Fibroblast of lung (primary cell): ENCODE results near the gene FAM20C. TPM values are rescaled to one million over a fixed set of nuclear protein-coding genes. Genes with fewer than 3 reads are reported as not detected.

ENCODE experiments used
- DNase-seq, 2 donors: peaks; one replicate each; pipeline versions ENCODE4 v3.0.0 to v3.0.0-alpha.2; 2010; ENCODE audit warnings: low read depth in 2 of 2
- H2AFZ ChIP-seq: 2 replicates; pipeline ENCODE4 v1.5.1; 2012; ENCODE audit warnings: low read length, control low read depth, inconsistent platforms
- H3K27ac ChIP-seq: 2 replicates; pipeline ENCODE4 v1.5.1; 2011; ENCODE audit warnings: low read length, control low read depth; ENCODE audit not compliant: insufficient read depth
- H3K27me3 ChIP-seq: 2 replicates; pipeline ENCODE4 v1.5.1; 2011; ENCODE audit warnings: mild to moderate bottlenecking, low read length; ENCODE audit not compliant: control insufficient read depth, insufficient read depth
- H3K36me3 ChIP-seq: 2 replicates; pipeline ENCODE4 v1.5.1; 2011; ENCODE audit warnings: low read length; ENCODE audit not compliant: control insufficient read depth, insufficient read depth
- H3K4me1 ChIP-seq: 2 replicates; pipeline ENCODE4 v1.5.1; 2011; ENCODE audit warnings: low read length; ENCODE audit not compliant: control insufficient read depth, insufficient read depth; ENCODE audit errors: extremely low read depth
- H3K4me2 ChIP-seq: 2 replicates; pipeline ENCODE4 v1.5.1; 2011; ENCODE audit warnings: low read length, control low read depth; ENCODE audit not compliant: insufficient read depth; ENCODE audit errors: extremely low read depth
- H3K4me3 ChIP-seq, 4 experiments: fragments of 200-600 bp in 1 of 4; sonication (generic) in 1 of 4; replicated peaks in 1 of 4; 2 replicates each; pipeline ENCODE4 v1.5.1; 2011 to 2016; ENCODE audit warnings: low read length in 4 of 4, low read depth in 3 of 4, mild to moderate bottlenecking in 3 of 4, control low read depth in 2 of 4, inconsistent platforms in 1 of 4, mixed read lengths in 1 of 4; ENCODE audit not compliant: insufficient read depth in 1 of 4; ENCODE audit errors: control extremely low read depth in 1 of 4
- H3K79me2 ChIP-seq: 2 replicates; pipeline ENCODE4 v1.5.1; 2012; ENCODE audit warnings: mild to moderate bottlenecking, low read length, inconsistent platforms; ENCODE audit not compliant: control insufficient read depth, insufficient read depth
- H3K9ac ChIP-seq: 2 replicates; pipeline ENCODE4 v1.5.1; 2011; ENCODE audit warnings: mild to moderate bottlenecking, low read length, control low read depth; ENCODE audit not compliant: insufficient read depth
- H3K9me3 ChIP-seq: 2 replicates; pipeline ENCODE4 v1.5.1; 2012; ENCODE audit warnings: low read depth, low read length; ENCODE audit not compliant: control insufficient read depth, insufficient read depth
- H4K20me1 ChIP-seq: 2 replicates; pipeline ENCODE4 v1.5.1; 2011; ENCODE audit warnings: low read length; ENCODE audit not compliant: control insufficient read depth, insufficient read depth; ENCODE audit errors: extremely low read depth
- EZH2 ChIP-seq: IDR thresholded peaks from 2 replicates; pipeline ENCODE4 v1.5.1; 2012; ENCODE audit warnings: low read length, control low read depth, mild to moderate bottlenecking; ENCODE audit errors: missing control alignments
- polyA plus RNA-seq, 2 donors: library from polyadenylated mRNA; depleted of rRNA in 1 of 2; stranded (reverse) in 1 of 2; unstranded in 1 of 2; fragments of >200 nt; gene quantifications; 2 replicates each; pipeline ENCODE4 v1.2.1, GENCODE V29; 2011 to 2012; ENCODE audit warnings: missing spikeins in 1 of 2
- total RNA-seq: library from RNA; depleted of rRNA; stranded (reverse); fragments of >200 nt; gene quantifications from 2 replicates; pipeline ENCODE4 v1.2.1, GENCODE V29; 2014
- TF ChIP-seq, protein P1 (sequence below), 2 donors: IDR thresholded peaks in 1 of 2; conservative IDR thresholded peaks in 1 of 2; 1 replicate in 1 of 2; 2 replicates in 1 of 2; pipeline ENCODE4 v1.5.1; 2011 to 2012; ENCODE audit warnings: low read length in 2 of 2, control low read depth in 1 of 2, inconsistent platforms in 1 of 2, low read depth in 1 of 2, mild to moderate bottlenecking in 1 of 2

The FAM20C gene
- total and polyA plus RNA-seq, 2 donors (not counting 1 experiment from before 2014, with no cell fraction given), result 31.8 to 70.7 TPM

DNA sequence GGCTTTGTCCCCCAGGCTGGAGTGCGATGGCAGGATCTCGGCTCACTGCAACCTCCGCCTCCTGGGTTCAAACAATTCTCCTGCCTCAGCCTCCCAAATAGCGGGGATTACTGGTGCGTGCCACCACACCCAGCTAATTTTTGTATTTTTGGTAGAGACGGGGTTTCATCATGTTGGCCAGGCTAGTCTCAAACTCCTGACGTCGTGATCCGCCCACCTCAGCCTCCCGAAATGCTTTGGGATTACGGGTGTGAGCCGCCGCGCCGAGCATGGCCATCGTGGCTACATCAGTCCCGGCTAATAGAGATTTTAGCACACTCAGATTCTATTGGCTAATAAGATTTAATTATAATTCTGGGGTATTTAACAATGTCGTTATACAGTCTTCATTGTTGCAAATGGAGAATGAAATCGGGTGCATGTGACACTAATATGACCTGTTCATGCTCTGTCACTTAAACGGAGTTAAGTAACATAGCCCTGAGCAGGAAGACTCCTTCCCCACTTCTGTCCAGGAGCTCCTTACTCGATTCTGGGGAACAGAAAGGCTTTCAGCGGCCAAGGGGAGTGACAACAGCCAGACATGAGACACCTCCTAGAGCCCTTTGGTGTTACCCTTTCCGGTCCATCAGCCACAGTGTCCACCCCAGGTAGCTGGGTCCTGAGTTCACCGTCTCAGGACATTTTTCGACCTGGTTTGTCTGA lies 40.9 kb upstream of the FAM20C start:
- H4K20me1 ChIP-seq, result no peaks in the 10 kb centered on the region
- H3K4me2 ChIP-seq, result no peak overlapping the region
- no peak overlapping the region for H3K9ac ChIP-seq
- no peaks in the 10 kb centered on the region for H3K79me2 ChIP-seq
- no peak overlapping the region for H3K4me3 ChIP-seq
- DNase-seq, result no peak
- peaks cover 20% of the 10 kb centered on the region for H3K4me1 ChIP-seq
- no peak overlapping the region for H2AFZ ChIP-seq
- no peak for TF ChIP-seq EZH2
- TF ChIP-seq, protein P1, sequence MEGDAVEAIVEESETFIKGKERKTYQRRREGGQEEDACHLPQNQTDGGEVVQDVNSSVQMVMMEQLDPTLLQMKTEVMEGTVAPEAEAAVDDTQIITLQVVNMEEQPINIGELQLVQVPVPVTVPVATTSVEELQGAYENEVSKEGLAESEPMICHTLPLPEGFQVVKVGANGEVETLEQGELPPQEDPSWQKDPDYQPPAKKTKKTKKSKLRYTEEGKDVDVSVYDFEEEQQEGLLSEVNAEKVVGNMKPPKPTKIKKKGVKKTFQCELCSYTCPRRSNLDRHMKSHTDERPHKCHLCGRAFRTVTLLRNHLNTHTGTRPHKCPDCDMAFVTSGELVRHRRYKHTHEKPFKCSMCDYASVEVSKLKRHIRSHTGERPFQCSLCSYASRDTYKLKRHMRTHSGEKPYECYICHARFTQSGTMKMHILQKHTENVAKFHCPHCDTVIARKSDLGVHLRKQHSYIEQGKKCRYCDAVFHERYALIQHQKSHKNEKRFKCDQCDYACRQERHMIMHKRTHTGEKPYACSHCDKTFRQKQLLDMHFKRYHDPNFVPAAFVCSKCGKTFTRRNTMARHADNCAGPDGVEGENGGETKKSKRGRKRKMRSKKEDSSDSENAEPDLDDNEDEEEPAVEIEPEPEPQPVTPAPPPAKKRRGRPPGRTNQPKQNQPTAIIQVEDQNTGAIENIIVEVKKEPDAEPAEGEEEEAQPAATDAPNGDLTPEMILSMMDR (conservative IDR thresholded peaks at IDR 0.05 in 1 of 2, IDR thresholded peaks at IDR 0.05 in 1 of 2; ENCODE audit: low read depth in 1 of 2, low read length in 2 of 2), result no peak
- H3K27ac ChIP-seq, result no peak overlapping the region
- no peaks in the 10 kb centered on the region for H3K36me3 ChIP-seq
- no peaks in the 10 kb centered on the region for H3K27me3 ChIP-seq
- H3K9me3 ChIP-seq, result no peaks in the 10 kb centered on the region

DNA sequence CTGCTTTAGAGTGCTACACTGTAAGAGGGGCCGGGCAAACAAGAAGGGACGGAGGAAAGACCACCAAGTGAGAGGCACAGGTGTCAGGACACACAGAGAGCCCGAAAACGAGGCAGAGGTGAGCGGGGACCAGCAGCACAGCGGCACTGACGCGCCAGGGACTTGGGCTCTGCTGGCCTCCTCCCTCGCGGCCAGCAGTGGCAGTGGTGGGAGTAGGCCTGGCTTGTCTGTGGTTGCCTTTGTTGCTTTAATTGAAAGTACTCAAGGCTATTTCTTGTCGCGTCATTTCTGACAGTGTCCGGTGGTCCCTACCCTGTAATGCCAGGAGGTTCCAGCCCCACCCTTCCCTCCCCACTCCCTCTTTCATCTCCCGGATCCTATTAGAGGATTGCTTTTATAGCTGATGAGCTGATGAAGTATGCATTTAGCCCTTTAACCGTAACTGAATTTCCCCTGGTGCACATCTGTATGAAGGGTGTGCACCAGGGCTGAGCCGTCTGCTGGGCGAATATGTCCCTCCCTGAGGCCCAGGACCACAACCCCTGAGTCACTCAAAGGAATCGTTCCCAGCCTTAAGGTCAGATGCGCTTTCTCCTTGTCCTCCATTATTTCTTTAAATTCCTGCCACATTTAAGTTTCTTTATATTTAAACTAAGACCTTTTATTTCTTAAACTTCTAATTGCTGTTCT lies 39.5 kb upstream of the FAM20C start:
- Histone ChIP-seq H4K20me1 (no peaks in the 10 kb centered on the region), H3K4me2 (no peak overlapping the region), H3K27me3 (no peaks in the 10 kb centered on the region), H3K27ac (no peak overlapping the region), H3K4me3 (no peak overlapping the region), H3K79me2 (no peaks in the 10 kb centered on the region), H3K36me3 (no peaks in the 10 kb centered on the region), H3K4me1 (peaks cover 20% of the 10 kb centered on the region), H3K9me3 (no peaks in the 10 kb centered on the region), H2AFZ (no peak overlapping the region), H3K9ac (no peak overlapping the region)
- no peak for DNase-seq
- TF ChIP-seq EZH2, result no peak
- TF ChIP-seq, protein P1 (conservative IDR thresholded peaks at IDR 0.05 in 1 of 2, IDR thresholded peaks at IDR 0.05 in 1 of 2; ENCODE audit: low read depth in 1 of 2, low read length in 2 of 2), result no peak

DNA sequence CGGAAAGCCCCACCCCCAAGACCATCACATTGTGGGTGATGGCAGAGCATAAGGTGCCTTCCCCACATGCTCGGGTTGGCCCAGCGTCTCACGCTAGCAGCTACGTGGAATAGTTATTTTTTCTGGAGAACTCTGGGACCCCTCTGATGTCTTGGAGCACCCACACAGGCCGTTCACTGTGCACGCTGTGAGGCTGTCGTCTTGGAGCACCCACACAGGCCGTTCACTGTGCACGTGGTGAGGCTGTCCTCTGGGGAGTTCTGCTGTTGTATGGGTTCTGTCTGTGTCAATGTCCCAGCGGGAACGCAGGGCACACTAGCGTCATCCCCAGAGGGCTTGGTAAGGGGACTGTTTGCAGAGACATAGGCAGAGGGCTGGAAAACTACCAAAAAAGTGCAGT lies 38.8 kb upstream of the FAM20C start:
- Histone ChIP-seq H3K79me2 (no peaks in the 10 kb centered on the region), H3K4me1 (peaks cover 20% of the 10 kb centered on the region), H3K4me3 (no peak overlapping the region), H3K27me3 (no peaks in the 10 kb centered on the region), H4K20me1 (no peaks in the 10 kb centered on the region), H3K9ac (no peak overlapping the region), H2AFZ (no peak overlapping the region), H3K27ac (no peak overlapping the region), H3K36me3 (no peaks in the 10 kb centered on the region), H3K9me3 (no peaks in the 10 kb centered on the region), H3K4me2 (no peak overlapping the region)
- no peak for DNase-seq
- TF ChIP-seq EZH2, result no peak
- TF ChIP-seq, protein P1 (conservative IDR thresholded peaks at IDR 0.05 in 1 of 2, IDR thresholded peaks at IDR 0.05 in 1 of 2; ENCODE audit: low read depth in 1 of 2, low read length in 2 of 2), result no peak
